HCT116 (cell line): ENCODE data around the gene ENTPD3. TPM values are rescaled to one million over a fixed set of nuclear protein-coding genes. Genes with fewer than 3 reads are reported as not detected.

Experiments
- ATAC-seq: fragments of 200-7000 bp; cut with Tn5 transposase; 2 replicates; pipeline ENCODE4 v1.9.1; 2020; ENCODE audit warnings: mild to moderate bottlenecking, moderate library complexity
- BruUV-seq: library from RNA; stranded (reverse); fragments of 400-500 nt; replicated peaks from 2 replicates; lab custom pipeline; 2021; lab: Mats Ljungman, UMichigan
- CTCF ChIA-PET: fragments of 300-600 bp; sonication (Branson Sonifier 250); formaldehyde crosslinking; loops from one replicate; lab custom pipeline; 2021; ENCODE audit warnings: antibody characterized with exemption; lab: Charles Lee
- POLR2A ChIA-PET: fragments of 300-600, 350-600 bp; sonication (Branson Sonifier 250); formaldehyde crosslinking; loops from one replicate; lab custom pipeline; 2021; ENCODE audit warnings: antibody characterized with exemption; lab: Charles Lee
- RAD21 ChIA-PET, 2 experiments: fragments of 300-600 bp; sonication (Branson Sonifier 250); formaldehyde crosslinking; loops; one replicate each; lab custom pipeline; 2023; ENCODE audit warnings: low total read pairs in 2 of 2; ENCODE audit not compliant: uncharacterized antibody in 2 of 2, unreplicated experiment in 2 of 2, low non-redundant PET in 1 of 2; lab: Charles Lee
- DNase-seq: peaks from one replicate; pipeline ENCODE4 v3.0.0-alpha.2; 2010; ENCODE audit warnings: low read depth, low spot score
- H2AFZ ChIP-seq: fragments of 200-600 bp; shearing (Covaris generic), sonication (generic); 2 replicates; pipeline ENCODE4 v1.6.1; 2017; ENCODE audit warnings: low read depth, mixed run types, mixed read lengths, antibody characterized with exemption, low read length; ENCODE audit not compliant: poor library complexity, severe bottlenecking
- H3K27ac ChIP-seq: 2 replicates; pipeline ENCODE4 v1.5.1; 2012; ENCODE audit warnings: low read depth, low read length
- H3K27me3 ChIP-seq: fragments of 200-600 bp; sonication (generic); 2 replicates; pipeline ENCODE4 v1.6.1; 2016; ENCODE audit warnings: mixed run types, low read length, mixed read lengths; ENCODE audit not compliant: insufficient read depth
- H3K36me3 ChIP-seq, 2 experiments: fragments of 200-500 bp in 1 of 2; fragments of 200-600 bp in 1 of 2; sonication (Bioruptor generic) in 1 of 2; sonication (generic) in 1 of 2; 2 replicates each; pipeline versions ENCODE4 v1.5.1 to v1.6.1; 2014 to 2016; ENCODE audit warnings: low read length in 2 of 2, inconsistent platforms in 1 of 2, mixed read lengths in 1 of 2, mixed run types in 1 of 2; ENCODE audit not compliant: insufficient read depth in 2 of 2, control insufficient read depth in 1 of 2
- H3K4me1 ChIP-seq, 2 experiments: fragments of 200-600 bp in 1 of 2; sonication (generic) in 1 of 2; 2 replicates each; pipeline versions ENCODE4 v1.5.1 to v1.6.1; 2012 to 2017; ENCODE audit warnings: low read length in 2 of 2, inconsistent platforms in 1 of 2, mild to moderate bottlenecking in 1 of 2, mixed read lengths in 1 of 2, mixed run types in 1 of 2, moderate library complexity in 1 of 2; ENCODE audit not compliant: insufficient read depth in 2 of 2, control insufficient read depth in 1 of 2
- H3K4me2 ChIP-seq: fragments of 200-600 bp; sonication (generic); 2 replicates; pipeline ENCODE4 v1.6.1; 2017; ENCODE audit warnings: mixed run types, low read length, mixed read lengths
- H3K4me3 ChIP-seq, 2 experiments: fragments of 200-600 bp in 1 of 2; sonication (generic) in 1 of 2; replicated peaks in 1 of 2; 2 replicates each; pipeline ENCODE4 v1.5.1; 2011 to 2016; ENCODE audit warnings: low read length in 2 of 2, control low read depth in 1 of 2, low read depth in 1 of 2, mild to moderate bottlenecking in 1 of 2, mixed read lengths in 1 of 2, mixed run types in 1 of 2
- H3K79me2 ChIP-seq: fragments of 200-600 bp; sonication (generic); 2 replicates; pipeline ENCODE4 v1.6.1; 2017; ENCODE audit warnings: mild to moderate bottlenecking, mixed run types, low read length, moderate library complexity, mixed read lengths; ENCODE audit not compliant: insufficient read depth
- H3K9ac ChIP-seq: fragments of 200-600 bp; sonication (generic); 2 replicates; pipeline ENCODE4 v1.6.1; 2016; ENCODE audit warnings: low read length, mixed read lengths
- H3K9me2 ChIP-seq: fragments of 200-600 bp; sonication (generic), shearing (Covaris generic); 2 replicates; pipeline ENCODE4 v1.6.1; 2017; ENCODE audit warnings: mixed run types, mild to moderate bottlenecking, moderate library complexity; ENCODE audit not compliant: insufficient read depth
- H3K9me3 ChIP-seq, 2 experiments: fragments of 200-500 bp in 1 of 2; fragments of 200-600 bp in 1 of 2; sonication (Bioruptor generic) in 1 of 2; sonication (generic) in 1 of 2; 2 replicates each; pipeline ENCODE4 v1.6.1; 2014 to 2017; ENCODE audit warnings: low read length in 2 of 2, mixed read lengths in 2 of 2, inconsistent platforms in 1 of 2, low read depth in 1 of 2, mild to moderate bottlenecking in 1 of 2, mixed run types in 1 of 2, moderate library complexity in 1 of 2; ENCODE audit not compliant: control insufficient read depth in 1 of 2, insufficient read depth in 1 of 2
- H4K20me1 ChIP-seq: fragments of 200-600 bp; sonication (generic), shearing (Covaris generic); 2 replicates; pipeline ENCODE4 v1.6.1; 2017; ENCODE audit warnings: mixed run types, mild to moderate bottlenecking, moderate library complexity; ENCODE audit not compliant: insufficient read depth
- CBX3 ChIP-seq: IDR thresholded peaks from 2 replicates; pipeline ENCODE4 v1.6.1; 2012; ENCODE audit warnings: low read depth
- CEBPB ChIP-seq: IDR thresholded peaks from 2 replicates; pipeline ENCODE4 v1.6.1; 2012; ENCODE audit warnings: low read depth
- CTCF ChIP-seq, 3 experiments: fragments of 200-600 bp in 1 of 3; sonication (generic) in 1 of 3; IDR thresholded peaks in 2 of 3; conservative IDR thresholded peaks in 1 of 3; 2 replicates each; pipeline ENCODE4 v1.5.1; 2012 to 2017; ENCODE audit warnings: low read depth in 2 of 3, low read length in 2 of 3, antibody characterized with exemption in 1 of 3, borderline replicate concordance in 1 of 3, control low read depth in 1 of 3, mild to moderate bottlenecking in 1 of 3, mixed read lengths in 1 of 3, mixed run types in 1 of 3, moderate library complexity in 1 of 3; ENCODE audit not compliant: insufficient read depth in 1 of 3
- MAX ChIP-seq: IDR thresholded peaks from 2 replicates; pipeline ENCODE4 v1.6.1; 2012
- POLR2AphosphoS5 ChIP-seq: IDR thresholded peaks from 2 replicates; pipeline ENCODE4 v1.6.1; 2011; ENCODE audit warnings: mild to moderate bottlenecking, low read depth, low read length, moderate library complexity
- ZBTB33 ChIP-seq: IDR thresholded peaks from 2 replicates; pipeline ENCODE4 v1.6.1; 2011; ENCODE audit warnings: mild to moderate bottlenecking, low read length, moderate library complexity; ENCODE audit not compliant: insufficient replicate concordance; ENCODE audit errors: extremely low read depth
- intact Hi-C: fragments of 100-400 bp; cut with micrococcal nuclease; formaldehyde crosslinking; loops from 2 replicates; pipeline ENCODE4 v1.10.0; 2022
- total RNA-seq: library from RNA; stranded (reverse); gene quantifications from one replicate; pipeline ENCODE4 v1.2.1, GENCODE V29; 2021; ENCODE audit not compliant: unreplicated experiment

Gene ENTPD3
- total RNA-seq, 1 experiment from 2014 or later: not detected

GRCh38 chr3:40358454-40358853 lies 28.5 kb upstream of the ENTPD3 start:
- Histone ChIP-seq H3K4me3 (no peak overlapping the region), H2AFZ (no peak overlapping the region), H3K9me2 (no peaks in the 10 kb centered on the region), H3K9me3 (no peaks in the 10 kb centered on the region), H3K27me3 (no peaks in the 10 kb centered on the region; the same call in 1 of the 2 replicates), H4K20me1 (no peaks in the 10 kb centered on the region), H3K36me3 (no peaks in the 10 kb centered on the region), H3K4me2 (no peak overlapping the region), H3K27ac (no peak overlapping the region), H3K9ac (no peak overlapping the region), H3K79me2 (no peaks in the 10 kb centered on the region), H3K4me1 (no peaks in the 10 kb centered on the region)
- ATAC-seq (no peak), DNase-seq (no peak)
- intact Hi-C loops: no loop called here
- TF ChIP-seq CBX3 (no peak), MAX (no peak), POLR2AphosphoS5 (no peak), ZBTB33 (no peak)
- ChIA-PET POLR2A (no interaction called here), RAD21 (no interaction called here), CTCF (no interaction called here)
- BruUV-seq: no TSS peak

- no peak for TF ChIP-seq MAX
- no peak for TF ChIP-seq CEBPB
- TF ChIP-seq CTCF (IDR thresholded peaks at IDR 0.05 in 2 of 3, conservative IDR thresholded peaks at IDR 0.05 in 1 of 3; ENCODE audit: borderline replicate concordance in 1 of 3, insufficient read depth in 1 of 3, low read depth in 2 of 3, low read length in 2 of 3): no peak
- TF ChIP-seq, all 23 proteins: peak for 0
- Histone ChIP-seq H3K4me1 (no peaks in the 10 kb centered on the region), H3K27ac (no peak overlapping the region), H3K9me3 (no peaks in the 10 kb centered on the region), H4K20me1 (no peaks in the 10 kb centered on the region), H2AFZ (no peak overlapping the region), H3K36me3 (no peaks in the 10 kb centered on the region), H3K9me2 (no peaks in the 10 kb centered on the region), H3K9ac (no peak overlapping the region), H3K4me2 (no peak overlapping the region), H3K27me3 (no peaks in the 10 kb centered on the region), H3K79me2 (no peaks in the 10 kb centered on the region), H3K4me3 (no peak overlapping the region)
- DNase-seq (no peak), ATAC-seq (no peak)
- CTCF ChIA-PET: no interaction called here
- POLR2A ChIA-PET: no interaction called here
- no TSS peak for BruUV-seq
- RAD21 ChIA-PET: no interaction called here
- intact Hi-C loops: no loop called here
These were observed 23.3 kb upstream of the ENTPD3 start for GRCh38 chr3:40363674-40364073.
